Fibroblast of mammary gland (primary cell): ENCODE measurements around the gene TRANK1.
A peak's percentile ranks its signal among the peaks of the same experiment; 100 is the strongest.

Experiments used
- DNase-seq: peaks from one replicate; pipeline ENCODE4 v3.0.0-alpha.2; 2010; ENCODE audit warnings: low read depth
- H3K4me3 ChIP-seq: 2 replicates; pipeline ENCODE4 v1.5.1; 2011; ENCODE audit warnings: low read depth, mild to moderate bottlenecking, low read length, moderate library complexity; ENCODE audit not compliant: control insufficient read depth
- TF ChIP-seq, protein P1 (sequence below): conservative IDR thresholded peaks from 2 replicates; pipeline ENCODE4 v1.5.1; 2011; ENCODE audit warnings: low read depth, low read length, inconsistent platforms; ENCODE audit not compliant: control insufficient read depth, insufficient read depth

The TRANK1 gene

DNA sequence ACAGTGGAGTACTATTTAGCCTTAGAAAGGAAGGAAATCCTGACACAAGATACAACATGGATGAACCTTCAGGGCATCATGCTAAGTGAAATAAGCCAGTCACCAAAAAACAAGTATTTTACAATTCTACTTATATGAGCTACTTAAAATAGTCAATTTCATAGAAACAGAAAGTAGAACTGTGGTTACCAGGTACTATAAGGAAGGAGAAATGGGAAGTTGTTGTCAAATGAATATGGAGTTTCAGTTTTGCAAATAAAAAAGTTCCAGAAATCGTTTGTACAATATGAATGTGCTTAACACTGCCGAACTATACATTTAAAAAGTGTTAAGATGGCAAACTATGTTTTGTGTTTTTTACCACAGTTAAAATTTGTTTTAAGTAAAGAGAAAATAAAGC is 26.8 kb downstream of the TRANK1 start:
- no peak for DNase-seq
- TF ChIP-seq, protein P1, sequence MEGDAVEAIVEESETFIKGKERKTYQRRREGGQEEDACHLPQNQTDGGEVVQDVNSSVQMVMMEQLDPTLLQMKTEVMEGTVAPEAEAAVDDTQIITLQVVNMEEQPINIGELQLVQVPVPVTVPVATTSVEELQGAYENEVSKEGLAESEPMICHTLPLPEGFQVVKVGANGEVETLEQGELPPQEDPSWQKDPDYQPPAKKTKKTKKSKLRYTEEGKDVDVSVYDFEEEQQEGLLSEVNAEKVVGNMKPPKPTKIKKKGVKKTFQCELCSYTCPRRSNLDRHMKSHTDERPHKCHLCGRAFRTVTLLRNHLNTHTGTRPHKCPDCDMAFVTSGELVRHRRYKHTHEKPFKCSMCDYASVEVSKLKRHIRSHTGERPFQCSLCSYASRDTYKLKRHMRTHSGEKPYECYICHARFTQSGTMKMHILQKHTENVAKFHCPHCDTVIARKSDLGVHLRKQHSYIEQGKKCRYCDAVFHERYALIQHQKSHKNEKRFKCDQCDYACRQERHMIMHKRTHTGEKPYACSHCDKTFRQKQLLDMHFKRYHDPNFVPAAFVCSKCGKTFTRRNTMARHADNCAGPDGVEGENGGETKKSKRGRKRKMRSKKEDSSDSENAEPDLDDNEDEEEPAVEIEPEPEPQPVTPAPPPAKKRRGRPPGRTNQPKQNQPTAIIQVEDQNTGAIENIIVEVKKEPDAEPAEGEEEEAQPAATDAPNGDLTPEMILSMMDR: no peak
- H3K4me3 ChIP-seq: no peak overlapping the region

GRCh38 chr3:36911990-36912804 is 32.7 kb downstream of the TRANK1 start:
- DNase-seq: peak; percentile 88
- H3K4me3 ChIP-seq: no peak overlapping the region
- TF ChIP-seq, protein P1: no peak

- TF ChIP-seq, protein P1: no peak
- DNase-seq: no peak
- no peak overlapping the region for H3K4me3 ChIP-seq
These were observed 35.2 kb downstream of the TRANK1 start for GRCh38 chr3:36909666-36910065.

DNA sequence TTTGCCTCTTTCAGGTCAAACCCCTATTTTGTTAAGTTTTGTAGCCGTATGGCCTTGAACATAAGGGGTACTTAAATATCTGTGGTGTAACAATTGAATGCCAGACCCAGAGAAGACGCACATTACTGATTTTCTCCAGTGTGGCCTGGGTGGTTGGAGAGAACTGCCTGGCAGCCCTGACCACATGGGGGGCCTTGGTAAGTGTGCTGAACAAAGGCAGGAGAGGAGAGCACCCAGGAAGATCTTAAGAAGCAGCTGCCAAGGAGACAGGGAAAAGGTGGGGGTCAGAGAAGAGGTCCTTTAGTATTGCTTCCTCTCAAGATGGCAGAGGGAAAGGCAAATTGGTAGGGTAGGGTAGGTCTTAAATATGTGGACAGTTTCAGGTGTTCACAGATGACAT is 35.7 kb downstream of the TRANK1 start:
- TF ChIP-seq, protein P1: no peak
- H3K4me3 ChIP-seq: no peak overlapping the region
- DNase-seq: no peak

GRCh38 chr3:36908647-36909180 is 36.1 kb downstream of the TRANK1 start:
- DNase-seq: no peak
- peak overlapping the region; percentile 67 for H3K4me3 ChIP-seq
- TF ChIP-seq, protein P1: no peak

GRCh38 chr3:36907911-36908646 is 36.8 kb downstream of the TRANK1 start:
- peak overlapping the region; percentile 67 for H3K4me3 ChIP-seq
- TF ChIP-seq, protein P1: no peak
- peak; percentile 74 for DNase-seq
